Activated CD8-positive, alpha-beta memory T cell treated with anti-CD3 and anti-CD28 coated beads, Interleukin-2, amount 50 U/mL, for 4 hours (primary cell): ENCODE data around the gene HTATIP2.
A peak's percentile ranks its signal among the peaks of the same experiment; 100 is the strongest.
"Not testable (repeated sequence)": the region's sequence is repeated elsewhere in the genome, so short reads cannot be mapped to it uniquely, and the experiment has no call there.

Experiments
- DNase-seq: peaks from one replicate; pipeline ENCODE4 v3.0.0-alpha.2; 2020

Gene HTATIP2

DNA sequence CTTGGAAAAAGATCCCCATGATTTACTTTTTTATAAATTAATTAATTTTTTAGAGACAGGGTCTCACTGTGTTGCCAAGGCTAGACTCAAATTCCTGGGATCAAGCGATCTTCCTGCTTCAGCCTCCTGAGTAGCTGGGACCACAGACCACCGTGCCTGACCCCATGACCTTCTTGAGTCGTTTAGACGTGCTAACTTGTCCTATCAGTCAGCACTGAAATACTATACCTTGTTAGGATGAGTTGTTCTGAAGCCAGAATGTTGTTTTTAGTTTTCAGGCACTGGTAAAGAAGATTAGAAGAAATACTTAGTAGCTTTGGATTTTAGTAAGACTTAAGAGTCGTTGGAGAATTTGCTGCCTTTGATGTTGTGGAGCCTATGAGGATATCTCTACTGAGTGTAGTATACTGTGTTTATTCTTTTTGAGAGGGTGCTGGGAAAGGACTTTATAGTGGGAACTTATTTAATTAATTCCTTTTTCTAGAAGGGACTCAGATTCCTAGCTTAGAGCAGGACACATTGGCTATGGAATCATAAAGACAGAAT lies 8.6 kb downstream of the HTATIP2 start:
- DNase-seq, result no peak

DNA sequence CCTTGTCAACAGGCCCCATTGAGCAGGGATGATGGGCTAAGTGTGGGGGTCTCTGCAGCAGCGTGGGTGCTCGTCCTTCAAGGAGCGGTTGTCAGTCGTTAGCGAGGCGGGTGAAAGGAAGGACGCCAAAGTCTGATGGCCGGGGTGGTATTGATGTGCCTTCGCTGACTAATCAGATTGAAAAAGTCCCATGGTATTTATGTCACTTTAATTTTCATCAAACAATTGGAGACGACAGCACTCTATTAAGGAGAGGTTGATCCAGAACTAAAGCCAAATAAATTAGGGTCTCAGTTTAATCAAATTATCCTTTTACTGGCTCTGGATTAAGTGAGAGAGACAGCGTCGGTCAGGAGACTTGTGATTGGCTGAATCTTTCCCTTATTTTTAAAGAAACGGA lies 9.6 kb downstream of the HTATIP2 start:
- no peak for DNase-seq

DNA sequence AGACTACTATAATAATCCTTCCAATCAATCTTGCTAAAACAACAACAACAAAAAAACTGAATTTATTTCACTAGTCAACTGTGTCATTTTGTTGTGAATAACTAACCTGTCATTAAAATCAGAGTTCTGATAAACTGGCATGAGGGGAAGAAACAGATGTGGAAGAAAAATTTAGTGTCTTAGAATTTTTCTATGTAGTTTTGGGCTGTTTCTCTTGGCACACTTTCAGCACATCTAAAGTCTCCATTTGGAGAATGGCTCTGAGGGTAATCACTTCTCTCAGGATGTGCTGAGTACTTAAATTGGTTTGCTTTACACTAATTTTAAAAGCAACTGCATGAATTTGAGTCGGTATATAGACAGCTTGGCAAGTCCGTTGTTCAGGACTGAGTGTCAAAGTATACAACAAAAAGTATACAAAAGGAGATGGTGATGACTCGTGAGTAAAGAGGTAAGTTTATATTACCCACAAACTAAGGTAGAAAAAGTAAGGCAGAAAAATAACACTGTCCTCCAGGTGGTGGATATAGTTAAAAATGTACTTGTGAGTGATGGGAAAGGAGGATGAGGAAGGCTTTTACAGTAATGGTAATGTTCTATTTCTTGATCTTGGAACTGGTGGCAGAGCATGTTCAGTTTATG lies 10.2 kb downstream of the HTATIP2 start:
- DNase-seq, result no peak

DNA sequence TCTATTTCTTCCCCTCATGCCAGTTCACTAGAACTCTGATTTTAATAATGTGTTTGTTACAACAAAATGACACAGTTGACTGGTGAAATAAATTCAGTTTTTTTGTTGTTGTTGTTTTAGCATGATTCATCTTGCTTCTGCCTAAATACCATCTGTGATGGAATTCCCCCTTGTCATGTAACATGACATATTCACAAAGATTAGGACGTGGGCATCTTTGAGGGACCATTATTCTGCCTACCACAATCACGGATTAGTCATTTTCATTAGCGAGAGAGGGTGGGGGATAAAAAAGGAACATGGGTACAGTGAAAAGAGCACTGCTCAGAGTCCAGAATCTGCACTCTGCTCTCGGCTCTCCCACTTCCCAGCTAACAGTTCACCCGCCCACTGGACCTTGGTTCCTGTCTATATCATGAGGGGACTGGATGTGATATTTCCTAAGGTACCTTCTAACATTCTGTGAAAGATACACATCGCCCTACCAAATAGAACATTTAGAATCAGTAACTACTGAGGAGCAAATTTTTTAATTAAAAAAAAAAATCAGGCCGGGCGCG lies 11.3 kb downstream of the HTATIP2 start:
- DNase-seq, result no peak

DNA sequence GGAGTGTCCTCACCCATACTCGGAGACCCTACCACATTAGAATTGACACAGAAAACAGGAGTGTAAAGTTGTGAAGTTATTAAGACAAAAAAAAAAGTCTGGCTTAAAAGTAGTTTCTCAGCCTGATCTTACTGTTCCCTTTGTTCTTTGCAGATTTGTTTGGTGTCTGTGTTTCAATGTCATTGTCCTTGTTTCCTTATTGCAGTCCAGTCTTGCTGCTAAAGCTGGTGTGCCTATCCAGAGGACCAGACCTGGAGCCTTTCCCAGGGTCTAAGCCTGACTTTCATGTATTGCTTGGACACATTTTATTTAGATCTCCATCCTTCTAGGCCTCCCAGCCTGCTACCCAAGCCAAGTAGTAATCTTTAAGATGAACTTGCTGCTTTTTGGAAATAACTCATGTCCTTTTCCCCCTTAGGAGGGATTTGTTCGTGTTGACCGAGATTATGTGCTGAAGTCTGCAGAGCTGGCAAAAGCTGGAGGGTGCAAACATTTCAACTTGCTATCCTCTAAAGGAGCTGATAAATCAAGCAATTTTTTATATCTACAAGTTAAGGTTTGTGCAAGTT lies 12.7 kb downstream of the HTATIP2 start:
- no peak for DNase-seq

DNA sequence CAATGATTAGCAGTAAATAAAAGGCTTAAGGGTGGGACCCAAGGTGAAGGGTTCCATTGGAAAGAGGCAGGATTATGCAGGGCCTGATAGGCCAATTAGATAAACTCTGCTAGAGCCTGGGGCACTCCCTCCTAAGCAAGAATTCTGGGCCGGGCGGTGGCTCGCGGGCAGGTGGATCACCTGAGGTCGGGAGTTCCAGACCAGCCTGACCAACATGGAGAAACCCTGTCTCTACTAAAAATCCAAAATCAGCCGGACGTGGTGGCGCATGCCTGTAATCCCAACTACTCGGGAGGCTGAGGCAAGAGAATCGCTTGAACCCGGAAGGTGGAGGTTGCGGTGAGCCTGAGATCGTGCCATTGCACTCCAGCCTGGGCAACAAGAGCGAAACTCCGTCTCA lies 22.5 kb downstream of the HTATIP2 start:
- not testable (repeated sequence) for DNase-seq

DNA sequence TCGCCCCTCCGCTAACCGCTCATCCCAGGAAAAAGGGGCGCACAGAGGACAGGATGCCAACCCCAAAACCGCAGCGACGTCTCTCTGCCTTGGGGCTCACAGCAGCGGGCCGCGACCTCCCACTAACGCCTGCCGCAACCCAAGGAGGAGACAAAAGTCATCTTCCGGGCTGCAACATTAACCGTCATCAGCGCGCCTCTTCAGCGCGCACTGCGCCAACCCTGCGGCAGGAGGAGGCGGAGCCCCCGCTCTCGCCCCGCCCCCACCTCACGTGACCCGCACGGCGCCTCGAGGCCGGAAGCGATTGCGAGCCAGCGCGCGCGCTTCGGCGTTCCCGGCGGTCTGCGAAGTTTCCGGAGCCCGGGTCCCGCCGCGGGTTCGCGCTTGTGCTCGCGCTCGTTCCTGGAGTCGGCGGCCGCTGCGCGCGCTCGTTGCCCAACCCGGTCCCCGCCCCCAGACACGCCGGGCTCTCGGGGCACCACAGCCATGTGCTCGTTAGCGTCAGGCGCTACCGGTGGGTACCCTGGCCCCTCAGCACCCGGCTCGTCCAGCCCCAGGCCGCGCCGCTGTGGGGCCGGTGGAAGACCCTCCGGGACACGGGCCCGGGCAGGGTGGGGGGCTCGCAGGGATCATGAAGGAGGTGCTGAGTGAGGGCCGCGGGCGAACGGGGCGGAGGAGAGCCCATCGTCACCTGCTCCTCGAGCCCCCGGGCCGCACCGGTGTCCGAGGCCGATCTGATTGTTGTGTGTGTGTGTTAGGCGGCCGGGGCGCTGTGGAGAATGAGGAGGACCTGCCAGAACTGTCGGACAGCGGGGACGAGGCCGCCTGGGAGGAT lies 24.0 kb downstream of the HTATIP2 start, which contains the start of gene PRMT3:
Gene PRMT3, plus strand, starts transcription at position 456 of the 835 bp plus-strand sequence. Its CDS starts 31 bp downstream, at position 487.
- peak; percentile 99 for DNase-seq

DNA sequence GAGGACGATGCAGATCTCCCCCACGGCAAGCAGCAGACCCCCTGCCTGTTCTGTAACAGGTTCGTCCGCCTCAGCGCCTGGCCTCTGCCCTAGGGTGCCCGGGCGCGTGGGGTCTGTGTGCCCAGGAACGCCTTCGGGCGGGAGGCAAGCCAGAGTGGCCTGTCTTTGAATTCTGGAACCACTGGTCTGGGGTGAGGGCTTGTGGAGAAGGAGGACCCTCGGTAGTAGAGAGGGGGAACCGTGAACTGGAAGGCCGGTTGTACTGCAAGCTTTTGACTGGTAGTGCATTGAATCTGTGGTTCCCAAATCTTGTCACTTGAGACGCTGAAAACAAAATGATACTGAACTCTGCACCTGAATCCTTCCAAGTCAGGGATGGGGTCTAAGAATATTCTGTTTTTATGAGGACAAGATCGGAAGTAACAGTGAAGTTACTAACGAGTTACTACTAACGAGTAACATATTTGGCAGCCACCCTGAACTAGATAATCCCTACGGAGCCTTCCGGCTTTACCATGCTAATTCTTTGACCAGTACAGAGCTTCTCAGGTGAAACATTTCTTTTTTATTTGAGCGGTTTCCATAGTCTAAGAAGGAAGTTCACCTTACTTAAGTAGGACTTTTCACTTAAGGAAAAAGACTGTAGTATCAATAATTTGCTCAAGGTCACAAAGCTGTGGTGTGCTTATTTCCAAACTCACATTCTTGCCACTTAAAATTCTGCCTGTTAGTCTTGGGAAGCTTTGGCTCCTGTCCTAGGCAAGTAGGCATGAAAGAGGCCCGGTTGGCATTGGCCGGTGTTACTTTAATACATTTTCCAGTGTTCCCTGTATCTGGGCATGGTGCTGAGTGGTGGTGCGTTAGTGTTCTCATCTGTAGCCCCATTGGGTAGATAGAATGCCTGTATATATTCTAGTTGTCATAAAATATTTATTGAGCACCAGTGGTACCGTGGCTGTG lies 24.9 kb downstream of the HTATIP2 start:
- DNase-seq, result peak; percentile 49

DNA sequence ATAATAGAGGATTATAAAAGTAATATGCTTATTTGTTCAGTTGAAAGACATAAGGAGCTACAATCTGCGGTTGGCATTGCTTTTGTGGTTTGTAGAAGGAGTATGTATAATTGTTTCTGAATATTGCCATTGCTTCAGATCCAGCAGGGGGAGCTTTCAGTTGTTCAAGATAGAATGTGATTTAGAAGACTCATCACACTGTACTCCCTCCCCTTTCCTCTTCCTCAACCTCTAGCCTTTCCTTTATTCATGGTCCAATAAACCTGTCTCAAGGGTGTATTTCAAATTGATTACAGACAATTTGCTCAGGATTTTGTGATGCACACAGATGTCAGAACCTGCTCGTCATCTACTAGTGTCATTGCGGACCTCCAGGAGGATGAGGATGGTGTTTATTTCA lies 33.8 kb downstream of the HTATIP2 start:
- no peak for DNase-seq

DNA sequence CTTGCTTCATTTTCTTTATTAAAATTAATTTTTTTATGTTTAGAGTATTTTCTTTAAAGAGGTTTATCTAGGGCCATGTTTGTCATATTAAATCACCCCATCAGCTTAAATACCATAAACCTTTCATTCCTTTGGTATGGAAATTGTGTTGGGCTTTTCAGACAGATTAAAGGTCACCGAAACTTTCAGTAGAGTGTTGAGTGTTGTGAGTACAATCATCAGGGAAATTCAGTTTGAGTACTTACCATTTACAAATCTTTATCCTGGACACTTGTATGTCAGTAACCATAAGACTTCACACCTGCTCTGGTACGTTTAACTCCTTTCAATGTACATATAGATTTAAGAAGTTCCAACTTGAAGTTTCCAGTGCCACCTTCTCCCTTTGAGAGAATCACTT lies 36.0 kb downstream of the HTATIP2 start:
- DNase-seq, result no peak

DNA sequence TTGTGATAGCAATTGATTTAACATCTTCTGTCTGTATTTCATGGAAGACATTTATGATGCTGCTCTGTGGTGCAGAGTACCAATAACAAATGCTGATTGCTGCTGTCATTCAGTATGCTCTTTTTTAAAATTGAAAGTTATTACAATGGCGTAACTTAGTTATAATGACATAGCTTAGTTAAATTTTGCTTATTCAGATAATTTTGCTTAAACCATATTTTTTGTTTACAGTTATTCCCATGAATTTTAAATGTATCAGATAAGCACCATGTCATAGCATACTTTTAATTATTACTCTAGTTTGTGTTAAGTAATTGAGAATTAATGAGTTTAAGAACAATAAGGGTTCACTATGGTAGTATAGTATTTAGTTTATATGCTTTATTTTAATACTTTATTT lies 39.5 kb downstream of the HTATIP2 start:
- DNase-seq, result no peak

DNA sequence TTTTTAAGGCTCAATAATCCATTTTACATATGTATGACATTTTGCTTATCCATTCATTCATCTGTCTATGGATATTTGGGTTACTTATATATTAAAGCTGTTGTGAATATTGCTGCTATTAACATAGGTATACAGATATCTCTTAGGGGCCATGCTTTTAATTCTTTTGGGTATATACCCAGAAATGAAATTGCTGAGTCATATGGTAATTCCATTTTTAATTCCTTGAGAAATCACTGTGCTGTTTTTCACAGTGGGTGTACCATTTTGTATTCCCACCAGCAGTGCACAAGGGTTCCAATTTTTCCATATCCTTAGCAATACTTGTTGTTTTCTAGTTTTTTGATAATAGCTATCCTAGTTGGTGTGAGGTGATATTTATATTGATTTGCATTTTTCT lies 43.0 kb downstream of the HTATIP2 start:
- DNase-seq, result no peak

DNA sequence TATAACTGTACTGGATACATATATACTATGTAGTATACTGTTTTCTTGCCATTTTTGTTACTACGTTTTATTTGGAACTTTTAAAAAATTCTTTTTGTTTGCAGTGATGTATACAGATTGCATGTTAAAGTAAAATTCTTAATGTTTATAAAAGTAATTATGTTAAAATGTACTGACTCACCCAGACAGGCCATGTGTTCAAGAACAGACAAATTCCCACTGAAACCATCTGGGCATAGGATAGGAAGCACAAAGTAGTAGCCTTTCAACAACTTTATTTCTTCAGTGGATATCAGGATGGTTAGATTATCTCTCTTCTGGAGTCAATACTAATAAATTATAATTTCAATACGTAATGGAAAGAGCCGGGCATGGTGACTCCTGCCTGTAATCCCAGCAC lies 43.8 kb downstream of the HTATIP2 start:
- no peak for DNase-seq

DNA sequence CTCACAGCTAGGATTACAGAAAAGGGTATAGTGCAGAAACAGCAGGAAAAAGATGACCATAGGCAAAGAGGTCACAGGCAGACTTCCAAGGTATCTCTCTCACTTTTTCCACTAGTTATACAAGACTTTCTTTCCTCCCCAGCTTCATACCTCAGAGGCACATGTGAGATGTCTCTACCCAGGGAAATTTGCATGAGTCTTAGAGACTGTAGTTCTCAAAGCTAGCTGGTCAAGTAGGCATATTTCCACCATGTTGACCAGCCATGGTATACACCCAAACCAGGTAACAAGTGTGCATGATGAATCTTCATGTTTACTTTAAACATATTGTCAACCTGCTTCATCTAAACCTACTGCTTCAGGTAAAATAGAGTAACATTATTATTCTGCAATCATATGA lies 51.9 kb downstream of the HTATIP2 start:
- no peak for DNase-seq

DNA sequence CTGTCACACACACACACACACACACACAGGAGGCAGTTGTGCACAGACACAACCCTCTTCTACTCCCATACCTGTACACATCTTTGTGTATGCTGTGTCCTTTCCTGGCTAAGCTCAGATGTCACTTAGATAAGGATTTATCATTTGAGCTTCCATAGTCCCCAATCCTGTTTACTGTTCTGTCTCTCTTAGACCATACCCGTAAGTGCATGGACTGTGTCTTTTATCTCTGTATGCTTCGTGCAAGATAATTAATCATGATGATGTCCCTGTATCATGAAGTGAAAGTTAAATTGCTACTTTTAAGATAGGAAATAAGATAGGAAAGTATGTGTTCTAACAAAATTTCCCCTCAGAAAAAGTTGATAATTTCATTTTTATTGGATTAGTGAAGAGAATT lies 54.3 kb downstream of the HTATIP2 start:
- no peak for DNase-seq

DNA sequence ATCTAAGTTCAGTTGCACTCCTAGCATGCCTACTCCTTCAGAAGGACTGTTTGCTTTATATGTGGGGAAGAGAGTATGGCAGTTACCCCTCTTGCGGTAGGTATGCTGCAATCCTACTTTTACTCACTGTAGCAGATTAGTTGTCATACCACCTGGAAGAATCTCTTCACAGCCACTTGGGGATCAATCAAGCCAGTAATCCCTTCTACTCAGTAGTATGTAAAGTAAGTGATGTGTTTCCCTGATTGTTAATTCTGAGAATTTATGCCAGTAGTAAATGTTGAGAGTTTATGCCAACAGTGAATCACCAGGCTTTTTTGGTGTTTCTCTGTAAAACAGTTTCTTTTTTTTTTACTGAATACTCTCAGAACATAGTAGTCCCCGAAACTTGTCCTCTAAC lies 58.4 kb downstream of the HTATIP2 start:
- no peak for DNase-seq

DNA sequence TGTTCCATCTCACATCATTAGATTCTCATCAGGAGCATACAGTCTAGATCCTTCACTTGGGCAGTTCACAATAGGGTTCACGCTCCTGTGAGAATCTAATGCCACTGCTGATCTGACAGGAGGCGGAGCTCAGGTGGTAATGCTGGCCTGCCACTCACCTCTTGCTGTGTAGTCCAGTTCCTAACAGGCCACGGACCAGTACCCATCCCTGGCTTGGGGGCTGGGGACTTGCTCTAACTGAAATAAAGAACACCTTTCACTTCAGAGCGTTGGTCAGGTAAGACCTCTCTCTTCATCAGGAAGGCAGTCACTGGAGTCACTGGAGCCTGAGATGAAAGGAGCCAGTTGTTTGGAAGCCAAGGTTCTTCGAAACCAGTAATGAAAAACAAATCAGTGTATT lies 65.7 kb downstream of the HTATIP2 start:
- DNase-seq, result no peak
